MM.1S (cell line): ENCODE measurements around the gene TARP.
"Not testable (repeated sequence)": the region's sequence is repeated elsewhere in the genome, so short reads cannot be mapped to it uniquely, and the experiment has no call there.

ENCODE experiments used
- CTCF ChIP-seq: fragments of 300-600 bp; sonication (generic); IDR thresholded peaks from 2 replicates; pipeline ENCODE4 v1.5.1; 2016; ENCODE audit warnings: antibody characterized with exemption, low read length, mixed read lengths
- EZH2phosphoT487 ChIP-seq: fragments of 300-600 bp; sonication (generic); IDR thresholded peaks from 2 replicates; pipeline ENCODE4 v1.6.1; 2018; ENCODE audit warnings: antibody characterized with exemption, low read length

- TF ChIP-seq CTCF, EZH2phosphoT487: not testable (repeated sequence)
Measured at GRCh38 chr7:38259157-38259556, 14.3 kb downstream of the TARP start.
